ELF-1 (cell line): ENCODE data around the gene OR56B4.

ENCODE experiments used
- DNase-seq: peaks from one replicate; pipeline ENCODE4 v3.0.0-alpha.2; 2016; ENCODE audit warnings: low read depth, low spot score

Gene OR56B4

GRCh38 chr11:6151117-6151516 lies 43.6 kb downstream of the OR56B4 start:
- DNase-seq = no peak

GRCh38 chr11:6152126-6152525 lies 44.6 kb downstream of the OR56B4 start:
- DNase-seq = no peak

- DNase-seq = peak; percentile 28
Measured at GRCh38 chr11:6156628-6157359, 49.3 kb downstream of the OR56B4 start.
